Stimulated activated CD4-positive, alpha-beta T cell treated with anti-CD3 and anti-CD28 coated beads, Interleukin-2, amount 100 ng/mL, for 48 hours (primary cell): ENCODE results near the gene OSGIN1.
A peak's percentile ranks its signal among the peaks of the same experiment; 100 is the strongest.
"Not testable (repeated sequence)": the region's sequence is repeated elsewhere in the genome, so short reads cannot be mapped to it uniquely, and the experiment has no call there.

Experiments used
- DNase-seq, 2 donors: peaks; one replicate each; pipeline ENCODE4 v3.0.0-alpha.2; 2020

Gene OSGIN1

DNA sequence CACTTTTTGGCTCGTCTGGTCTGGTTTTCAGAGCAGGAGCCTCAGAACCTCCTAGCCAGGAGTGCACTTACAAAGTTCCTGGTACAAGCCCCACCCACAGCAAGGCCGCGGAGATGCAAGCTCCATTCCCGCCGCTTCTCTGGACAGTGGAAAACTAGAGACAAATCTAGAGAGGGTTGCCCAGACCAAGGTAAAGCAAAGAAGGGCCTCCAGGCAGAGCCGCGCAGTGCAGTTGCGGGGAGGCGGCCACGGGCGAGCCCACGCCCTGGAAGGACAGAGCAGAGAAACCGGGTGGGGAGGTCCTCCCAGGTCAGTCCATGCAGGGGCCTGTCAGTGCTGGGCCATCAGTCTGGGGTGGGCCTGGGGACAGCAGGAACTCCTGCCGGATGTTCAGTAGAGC, 11.0 kb upstream of the OSGIN1 start:
- DNase-seq = no peak

DNA sequence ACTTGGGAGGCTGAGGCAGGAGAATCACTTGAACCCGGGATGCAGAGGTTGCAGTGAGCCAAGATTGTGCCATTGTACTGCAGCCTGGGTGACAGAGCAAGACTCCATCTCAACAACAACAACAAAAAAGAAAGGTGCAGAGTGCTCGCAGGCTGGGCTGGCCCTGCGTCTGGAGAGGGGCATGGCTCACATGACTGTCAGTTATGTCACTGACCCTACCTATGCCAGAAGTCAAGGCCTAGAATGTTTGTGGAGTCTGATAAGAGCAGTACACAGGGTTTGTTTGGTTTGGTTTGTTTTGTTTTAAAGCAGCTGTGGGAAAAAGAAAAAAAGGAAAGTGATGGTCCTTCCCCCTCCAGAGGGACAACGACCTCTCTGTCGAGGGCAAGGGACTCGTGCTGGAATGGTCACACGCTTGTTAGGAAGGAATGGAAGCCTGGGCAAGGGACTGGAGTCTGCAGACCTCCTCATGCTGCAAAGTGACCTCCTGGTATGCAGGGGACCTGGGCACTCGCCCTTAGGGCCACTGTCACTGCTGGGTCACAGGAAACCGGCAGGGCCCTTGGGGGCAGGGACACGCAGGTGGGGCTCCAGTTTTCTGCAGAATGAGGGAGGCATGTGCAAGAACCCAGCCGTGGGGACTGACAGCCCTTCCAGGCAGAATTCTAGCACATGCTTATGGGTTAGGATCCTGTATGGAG, 10.1 kb upstream of the OSGIN1 start:
- DNase-seq = no peak

DNA sequence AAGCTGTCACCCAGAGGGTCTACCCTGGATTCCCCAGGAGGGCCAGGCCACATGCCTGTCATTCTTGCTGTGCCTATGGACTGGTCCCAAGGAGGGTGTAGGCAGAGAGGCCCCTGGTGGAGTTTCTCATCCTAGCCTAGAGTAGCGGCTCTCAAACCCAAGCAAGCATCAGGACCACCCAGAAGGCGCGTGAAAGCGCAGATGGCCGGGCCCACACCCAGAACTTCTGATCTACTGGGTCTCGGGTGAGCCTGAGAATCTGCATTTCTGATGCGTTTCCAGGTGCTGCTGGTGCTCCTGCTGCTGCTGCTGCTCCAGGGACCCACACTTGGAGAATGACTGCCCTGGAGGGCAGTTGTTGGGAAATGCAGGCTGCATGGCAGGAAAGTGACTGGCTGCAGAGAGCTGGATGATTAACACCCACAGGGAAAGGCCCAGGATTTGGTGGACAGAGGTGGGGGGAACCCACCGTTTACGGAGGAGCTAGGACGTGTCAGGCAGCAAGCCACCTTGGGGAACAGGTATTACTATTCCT, 9.5 kb upstream of the OSGIN1 start:
- DNase-seq = no peak

DNA sequence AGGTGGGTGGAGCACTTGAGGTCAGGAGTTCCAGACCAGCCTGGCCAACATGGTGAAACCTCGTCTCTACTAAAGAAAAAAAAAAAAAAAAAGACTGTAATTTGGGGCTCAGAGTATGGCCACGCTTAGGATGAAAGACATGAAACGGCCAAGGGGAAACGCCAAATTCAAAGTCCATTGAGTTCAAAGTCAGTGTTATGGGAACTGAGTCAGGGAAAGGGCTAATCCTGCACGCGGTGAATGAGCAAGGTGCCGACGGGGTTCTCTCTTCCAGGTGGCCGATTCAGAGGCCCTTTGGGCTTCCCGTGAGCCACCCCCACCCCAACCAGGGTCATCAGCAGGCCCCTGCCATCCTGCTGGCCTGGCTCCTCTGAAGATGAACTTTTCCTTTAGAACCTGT, 7.5 kb upstream of the OSGIN1 start:
- DNase-seq = no peak

DNA sequence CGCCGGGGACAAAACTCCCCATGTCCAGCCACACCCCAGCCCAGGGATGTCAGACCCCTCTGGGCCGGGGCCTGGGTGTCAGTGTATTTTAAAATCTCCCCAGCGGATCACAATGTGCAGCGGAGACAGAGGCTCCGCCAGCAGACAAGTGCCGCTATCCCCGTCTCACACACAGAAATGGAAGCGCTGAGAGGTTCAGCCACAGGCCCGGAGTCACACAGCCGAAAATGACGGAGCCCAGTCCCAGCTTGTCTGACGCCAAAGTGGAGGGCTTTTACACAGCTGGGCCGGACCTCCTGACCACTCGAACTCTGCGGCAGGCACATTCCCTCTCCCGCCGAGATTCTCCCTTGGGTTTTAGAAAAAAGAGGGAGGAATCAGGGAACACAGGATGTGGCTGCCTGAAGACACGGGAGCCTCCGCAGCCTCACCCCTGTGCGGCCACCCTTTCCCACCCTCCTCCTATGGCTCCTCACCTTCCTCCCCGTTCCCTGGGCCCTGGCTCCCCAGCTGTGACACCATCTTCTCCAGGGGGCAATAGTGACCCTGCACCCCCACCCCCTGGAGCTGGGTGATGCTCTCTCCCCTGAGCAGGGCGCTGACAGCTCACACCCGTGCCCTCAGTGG, 6.8 kb upstream of the OSGIN1 start:
- no peak for DNase-seq

DNA sequence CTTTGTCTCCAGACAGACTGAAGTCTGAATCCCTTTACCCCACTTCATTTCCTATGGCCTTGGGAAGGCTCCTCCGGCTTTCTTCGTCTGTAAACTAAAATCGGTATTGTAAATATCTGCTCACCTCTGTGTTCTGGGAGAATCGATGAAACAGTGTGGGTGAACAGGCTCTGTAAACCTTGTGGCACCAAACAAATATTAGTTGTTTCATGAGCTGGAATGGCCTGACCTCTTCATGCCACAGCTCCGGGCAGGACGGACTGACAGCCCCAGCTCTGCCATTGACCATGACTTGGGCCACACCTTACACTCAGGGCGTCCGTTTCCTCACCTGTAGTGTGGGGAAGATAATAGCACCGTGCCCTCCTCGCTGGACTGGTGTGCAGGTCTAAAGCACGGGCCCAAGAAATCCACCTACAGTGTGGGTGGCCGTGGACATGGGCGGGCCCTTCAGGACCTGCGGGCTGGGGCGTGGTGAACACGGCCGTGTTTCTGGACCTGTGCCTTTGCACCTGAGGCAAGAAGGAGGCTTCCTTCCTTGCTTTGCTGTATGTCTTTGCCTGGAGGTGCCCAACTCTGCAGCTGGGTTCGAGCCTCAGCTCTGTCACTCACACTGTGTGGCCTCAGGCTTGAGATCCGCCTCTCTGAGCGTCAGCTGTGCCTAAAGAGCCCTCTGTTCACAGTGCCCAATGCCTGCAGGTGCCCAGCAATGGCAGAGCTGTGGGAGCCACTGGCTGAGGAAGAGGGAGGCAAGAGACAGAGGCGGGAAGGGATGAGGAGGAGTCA, 6.1 kb upstream of the OSGIN1 start:
- no peak for DNase-seq

DNA sequence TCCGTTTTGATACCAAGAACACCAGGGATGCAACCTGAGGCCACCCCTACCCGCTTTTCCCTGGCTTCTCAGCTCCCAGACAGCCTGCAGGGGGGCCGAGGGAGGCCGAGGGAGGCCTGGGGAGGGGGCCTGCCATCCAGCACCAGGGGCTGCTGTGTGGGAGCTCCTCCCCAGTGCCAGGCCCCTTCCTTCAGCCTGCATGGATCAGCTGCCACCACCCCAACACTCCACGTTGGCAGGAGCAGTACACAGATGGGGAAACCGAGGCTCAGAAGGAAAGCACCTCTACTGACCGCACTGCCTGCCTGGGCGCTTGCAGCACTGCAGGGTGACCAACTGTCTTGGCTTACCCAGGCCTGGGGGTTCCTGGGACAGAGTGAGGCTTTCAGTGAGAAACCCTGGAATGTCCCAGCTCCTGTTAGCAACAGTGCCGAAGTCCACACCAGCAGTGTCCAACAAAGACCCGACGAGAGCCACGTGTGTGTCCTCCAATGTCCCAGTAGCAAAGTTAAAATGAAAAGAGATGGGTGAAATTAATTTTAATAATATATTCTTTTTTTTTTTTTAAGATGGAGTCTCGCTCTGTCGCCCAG, 5.3 kb upstream of the OSGIN1 start:
- DNase-seq = no peak

DNA sequence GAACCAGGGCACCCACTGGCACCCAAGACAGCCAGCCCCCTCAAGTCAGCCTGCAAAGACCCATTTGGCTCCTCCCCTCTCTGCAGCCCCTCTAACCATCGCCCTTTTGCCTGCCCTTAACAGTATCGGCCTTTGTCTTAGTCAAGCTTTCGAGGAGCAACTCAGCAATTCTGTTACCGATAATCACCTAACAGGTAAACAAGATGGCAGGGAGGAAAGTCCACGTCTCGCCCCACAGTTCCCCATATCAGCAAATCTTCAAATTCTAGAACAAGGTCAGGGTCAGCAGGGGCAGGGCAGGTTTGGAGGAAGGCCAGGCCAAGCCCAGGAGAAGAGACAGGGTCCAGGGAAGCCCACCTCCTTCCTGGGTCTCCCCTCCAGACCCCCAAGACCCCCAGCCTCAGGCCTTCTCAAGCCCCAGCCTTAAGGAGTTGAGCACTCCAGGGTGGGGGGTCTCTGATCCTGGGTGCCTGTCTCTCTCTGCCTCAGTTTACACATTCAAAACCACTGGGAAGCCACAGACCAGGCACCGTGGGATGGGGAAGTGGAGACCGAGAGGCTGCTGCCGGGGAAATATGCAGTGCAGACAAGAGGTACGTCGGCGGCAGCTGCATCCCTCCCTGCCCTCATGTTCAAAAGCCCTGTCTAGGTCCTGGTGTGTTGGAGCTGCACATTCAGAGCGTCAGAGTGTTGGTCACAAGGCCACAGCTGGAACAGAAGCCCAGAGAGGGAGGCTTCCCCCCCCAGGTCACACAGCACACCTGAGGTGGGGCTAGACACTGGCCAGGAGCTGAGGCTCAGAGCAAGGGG, 3.9 kb upstream of the OSGIN1 start:
- DNase-seq = no peak

DNA sequence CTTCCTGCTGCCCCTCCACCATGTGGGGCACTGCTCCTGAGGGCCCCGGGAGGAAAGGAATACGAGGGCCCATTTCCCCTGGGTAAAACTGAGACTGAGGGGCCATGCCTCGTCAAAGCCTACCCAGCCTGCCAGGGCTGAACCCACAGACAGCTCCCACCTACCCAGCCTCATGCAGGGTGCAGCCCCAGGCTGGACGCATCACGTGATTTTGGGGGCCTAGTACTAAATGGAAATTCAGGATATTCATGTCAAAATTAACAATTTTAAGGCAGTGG, 3.4 kb upstream of the OSGIN1 start:
- DNase-seq = no peak

DNA sequence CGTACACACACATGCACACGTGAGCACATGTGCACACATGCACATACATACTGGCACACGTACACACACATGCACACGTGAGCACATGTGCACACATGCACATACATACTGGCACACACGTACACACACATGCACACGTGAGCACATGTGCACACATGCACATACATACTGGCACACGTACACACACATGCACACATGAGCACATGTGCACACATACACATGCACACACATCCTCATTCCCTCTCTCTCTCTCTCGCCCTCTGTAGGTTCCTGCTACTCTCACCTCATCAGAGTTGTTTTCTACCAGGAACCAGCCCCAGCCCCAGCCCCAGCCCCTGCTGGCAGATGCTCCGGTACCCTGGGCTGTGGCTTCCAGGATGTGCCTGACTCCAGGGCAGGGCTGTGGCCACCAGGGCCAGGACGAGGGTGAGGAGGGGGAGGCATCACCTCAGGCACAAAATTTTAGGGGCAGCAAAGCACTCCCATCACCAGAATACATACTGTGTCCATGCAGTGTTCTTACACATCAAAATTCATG, 2.1 kb upstream of the OSGIN1 start:
- DNase-seq = not testable (repeated sequence)

DNA sequence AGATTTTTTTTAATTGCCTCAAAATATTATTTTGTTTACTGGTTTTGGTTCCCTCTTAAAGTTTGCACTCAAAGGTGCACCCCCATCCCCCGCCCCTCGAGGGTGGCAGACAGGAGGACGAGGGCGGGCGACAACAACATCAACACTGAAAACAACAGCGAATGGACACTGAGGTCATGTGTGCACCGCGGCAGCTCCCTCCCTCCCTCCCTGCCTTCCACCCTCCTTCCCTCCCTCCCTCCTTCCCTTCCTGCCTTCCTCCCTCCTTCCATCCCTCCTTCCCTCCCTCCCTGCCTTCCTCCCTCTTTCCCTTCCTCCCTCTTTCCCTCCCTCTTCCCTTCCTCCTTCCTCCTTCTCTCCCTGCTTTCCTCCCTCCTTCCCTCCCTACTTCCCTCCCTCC, 1.5 kb upstream of the OSGIN1 start:
- DNase-seq = no peak

DNA sequence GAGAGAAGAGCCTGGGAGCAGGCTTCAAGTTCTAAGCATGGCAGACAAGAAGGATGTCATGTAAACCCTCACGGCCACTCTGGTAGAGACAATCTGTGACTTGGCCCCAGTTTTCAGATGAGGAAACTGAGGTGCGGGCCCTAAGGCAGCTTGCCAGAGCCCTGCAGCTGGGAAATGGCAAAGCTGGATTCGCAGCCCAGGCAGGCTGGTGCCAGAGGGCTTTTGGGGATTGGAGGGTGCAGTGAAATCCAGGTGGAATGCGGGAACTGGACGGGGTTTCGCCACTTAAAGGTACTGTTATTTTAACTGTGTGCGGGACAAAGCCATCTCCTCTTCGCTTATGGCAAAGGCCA, 477 bp upstream of the OSGIN1 start:
- DNase-seq = no peak

DNA sequence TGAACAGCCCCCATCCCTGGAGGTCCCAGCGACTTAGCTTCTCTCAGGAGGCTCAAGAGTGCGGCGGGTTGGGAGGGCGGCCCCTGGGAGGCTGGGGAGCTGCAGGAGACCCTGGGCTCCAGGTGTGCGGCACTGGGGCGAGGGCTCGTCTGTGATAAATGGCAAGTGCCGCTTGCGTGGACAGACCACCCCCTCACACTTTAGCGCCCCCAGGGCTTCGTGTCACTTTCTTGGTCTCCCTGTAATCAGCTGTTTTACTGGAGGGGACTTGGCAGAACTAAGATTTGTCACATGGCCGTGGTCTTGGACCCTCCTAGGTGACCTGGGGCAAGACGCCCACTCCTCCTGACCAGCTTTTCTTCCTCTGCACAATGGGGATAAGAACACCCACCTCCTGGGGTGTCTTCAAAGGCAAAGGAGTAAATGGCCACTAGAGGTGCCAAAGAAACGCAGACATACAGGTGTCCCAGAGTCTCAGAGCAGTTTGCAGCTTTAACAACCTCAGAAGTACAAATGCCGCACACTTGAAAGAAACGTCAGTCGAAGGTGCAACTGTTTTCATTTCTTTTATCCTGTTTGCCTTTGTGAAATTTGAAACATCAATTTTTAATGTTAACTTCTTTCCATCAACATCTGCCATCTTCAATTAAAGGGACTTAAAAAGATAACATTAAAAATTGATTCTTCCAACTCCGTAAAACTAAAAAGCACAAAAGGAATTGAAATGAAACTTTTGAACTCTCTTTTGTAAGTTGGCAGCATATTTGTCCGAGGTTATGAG, 946 bp downstream of the OSGIN1 start:
- DNase-seq = no peak

DNA sequence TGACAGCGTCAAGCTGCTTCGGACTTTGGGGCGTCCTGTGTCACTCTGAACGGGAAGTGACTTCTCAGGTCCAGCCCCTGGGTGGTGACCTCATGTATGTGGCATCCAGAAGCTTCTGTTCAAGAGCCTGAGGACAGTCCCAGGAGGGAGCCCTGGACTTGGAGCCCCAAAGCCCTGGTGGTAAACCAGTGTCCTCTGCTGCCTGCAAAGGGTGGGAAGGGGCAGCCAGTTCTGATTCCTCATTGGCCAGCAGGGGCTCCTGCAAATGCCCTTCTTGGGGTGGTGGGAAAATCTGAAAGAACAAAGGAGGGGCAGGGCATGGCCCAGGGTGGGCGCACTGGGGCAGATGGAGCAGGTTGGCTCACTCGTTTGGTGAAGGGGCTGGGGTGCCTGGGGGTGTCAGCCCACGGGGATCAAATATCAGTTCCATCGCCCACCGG, 1.6 kb downstream of the OSGIN1 start:
- no peak for DNase-seq

DNA sequence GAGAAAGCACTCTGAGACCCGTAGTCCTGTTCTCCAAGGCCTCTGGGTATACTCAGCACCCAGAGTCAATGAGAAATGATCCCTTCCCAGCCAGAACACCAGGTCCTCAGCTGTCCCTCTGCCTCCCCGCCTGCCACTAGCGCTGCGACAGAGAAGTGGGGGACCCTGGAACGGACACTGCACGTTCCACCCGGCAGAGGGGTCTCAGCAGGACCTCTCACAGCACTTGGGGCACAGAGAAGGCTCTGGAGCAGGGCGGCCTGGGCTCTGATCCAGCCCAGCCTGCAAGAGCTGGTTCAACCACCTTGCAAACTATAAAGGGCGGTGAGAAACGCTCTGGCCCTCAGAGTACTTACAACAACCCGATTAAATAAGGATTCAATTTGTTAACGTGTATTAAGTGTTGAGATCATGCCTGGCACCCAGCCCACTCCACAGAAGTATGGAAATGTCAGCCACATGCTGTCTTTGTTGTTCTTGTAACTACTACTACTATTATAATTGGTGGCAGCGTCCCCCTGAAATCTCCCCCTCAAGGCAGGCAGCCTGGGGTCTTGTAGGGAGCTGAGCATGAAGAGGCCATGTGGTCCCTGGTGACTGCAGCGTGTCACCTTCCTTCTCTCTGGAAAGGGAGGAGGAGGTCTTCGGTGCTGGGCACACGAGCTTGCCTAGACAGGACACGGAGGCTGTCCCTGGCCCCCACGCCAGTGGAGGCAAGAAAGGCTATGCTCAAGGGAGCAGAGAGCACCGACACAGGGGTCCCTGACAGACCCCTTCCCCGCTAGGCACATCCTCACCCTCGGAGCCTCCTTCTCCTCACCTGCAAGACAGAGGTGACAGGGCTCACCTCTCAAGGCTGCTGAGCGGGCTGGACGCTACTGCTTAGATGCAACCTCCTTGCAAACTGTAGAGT, 2.4 kb downstream of the OSGIN1 start:
- DNase-seq = no peak

DNA sequence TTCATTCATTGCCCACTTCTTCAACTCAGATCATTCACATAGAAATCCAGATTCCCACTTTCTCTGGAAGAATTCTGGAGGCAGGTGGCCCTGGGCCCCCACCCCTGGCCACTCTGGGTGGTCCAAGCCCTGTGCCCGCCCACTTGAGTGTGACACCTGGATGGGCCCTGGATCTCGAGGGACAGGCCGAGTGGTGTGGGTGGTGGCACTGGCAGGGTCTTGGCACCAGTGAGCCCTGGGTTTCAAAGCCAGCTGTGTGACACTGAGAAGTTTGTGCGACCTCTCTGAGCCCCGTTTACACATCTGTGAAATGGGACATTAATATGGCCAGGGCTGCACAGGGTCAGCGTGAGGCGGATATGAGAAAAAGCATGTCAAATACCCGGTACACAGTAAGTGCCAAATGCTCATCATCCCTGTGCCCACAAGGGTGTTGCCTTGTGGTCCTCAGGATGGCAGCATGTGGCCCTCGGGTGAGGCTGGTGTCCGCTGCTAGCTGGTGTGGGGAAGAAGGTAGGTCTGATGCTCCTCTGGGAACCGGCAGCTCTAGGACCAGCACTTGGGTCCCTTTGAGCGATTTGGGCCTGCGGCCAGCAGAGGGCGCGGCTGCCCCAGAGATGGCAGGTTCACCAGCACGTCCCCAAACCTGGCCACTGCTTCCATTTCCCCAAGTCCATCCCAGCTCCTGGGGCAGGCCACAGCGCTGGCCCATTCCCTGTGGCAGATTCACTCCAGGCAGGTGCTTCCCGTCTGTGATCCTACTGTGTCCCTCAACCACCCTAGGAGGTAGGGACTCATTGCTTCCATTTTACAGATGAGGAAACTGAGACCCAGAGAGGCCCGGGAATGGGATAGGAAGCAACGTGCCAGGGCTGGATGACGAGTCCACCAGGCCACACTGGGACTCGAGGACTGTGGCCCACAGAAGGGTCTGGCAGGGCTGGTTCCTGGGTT, 3.6 kb downstream of the OSGIN1 start:
- DNase-seq = peak; percentile 73 to 79

DNA sequence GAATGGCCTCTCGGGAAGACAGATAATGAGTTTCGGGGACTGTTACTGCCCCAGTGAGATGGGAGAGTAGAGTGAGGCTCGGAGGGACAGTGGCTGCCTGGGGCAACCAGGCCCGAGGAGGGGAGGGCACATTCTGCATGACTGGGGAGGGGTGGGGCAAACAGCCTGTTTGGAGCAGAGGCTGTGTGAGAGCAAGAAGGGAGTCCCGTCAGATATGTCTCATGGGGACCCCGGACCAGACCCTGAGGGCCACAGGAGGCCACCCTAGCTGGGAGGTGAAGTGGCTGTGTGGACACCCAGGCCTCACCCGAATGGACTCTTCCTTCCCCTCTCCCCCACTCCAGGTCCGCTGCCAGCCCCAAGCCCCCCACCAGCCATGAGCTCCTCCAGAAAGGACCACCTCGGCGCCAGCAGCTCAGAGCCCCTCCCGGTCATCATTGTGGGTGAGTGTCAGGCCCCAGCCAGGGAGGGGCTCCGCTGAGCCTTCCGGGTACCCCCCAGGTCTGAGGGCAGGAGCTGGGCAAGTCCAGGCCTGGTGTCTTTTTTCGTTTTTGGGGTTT, 4.3 kb downstream of the OSGIN1 start:
- no peak for DNase-seq

DNA sequence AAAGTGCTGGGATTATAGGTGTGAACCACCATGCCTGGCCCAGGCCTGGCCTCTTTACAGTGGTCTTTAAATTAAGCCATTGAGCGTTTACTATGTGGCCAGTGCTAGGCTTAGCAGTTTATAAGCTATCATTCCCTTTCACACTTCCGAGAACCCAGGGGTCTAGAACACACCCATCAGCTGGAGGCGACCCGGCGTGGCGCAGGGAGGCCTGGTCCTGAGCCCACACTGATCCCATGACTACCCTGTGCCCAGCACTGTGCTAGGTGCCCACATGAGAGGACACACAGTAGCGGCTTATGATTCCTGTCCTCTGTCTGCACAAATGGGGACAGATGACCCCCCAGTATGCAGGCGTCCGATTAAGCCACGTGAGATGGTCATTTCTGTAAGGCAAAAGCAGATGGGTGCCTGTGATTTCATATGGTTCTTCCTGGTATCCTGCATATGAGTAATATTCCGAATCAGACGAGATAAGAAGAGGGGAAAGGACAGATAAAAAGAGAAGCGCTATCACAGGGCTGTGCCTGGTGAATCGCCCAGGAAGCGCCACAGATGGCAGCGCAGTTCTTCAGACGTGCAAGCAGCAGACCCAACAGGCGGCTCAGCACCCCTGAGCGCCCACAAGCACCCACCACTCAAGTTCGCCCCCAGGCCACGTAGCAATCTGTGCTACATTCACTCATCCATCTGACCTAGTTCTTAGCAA, 5.3 kb downstream of the OSGIN1 start:
- no peak for DNase-seq
